ENCODE data around the gene GPR45.

The GPR45 gene

DNA sequence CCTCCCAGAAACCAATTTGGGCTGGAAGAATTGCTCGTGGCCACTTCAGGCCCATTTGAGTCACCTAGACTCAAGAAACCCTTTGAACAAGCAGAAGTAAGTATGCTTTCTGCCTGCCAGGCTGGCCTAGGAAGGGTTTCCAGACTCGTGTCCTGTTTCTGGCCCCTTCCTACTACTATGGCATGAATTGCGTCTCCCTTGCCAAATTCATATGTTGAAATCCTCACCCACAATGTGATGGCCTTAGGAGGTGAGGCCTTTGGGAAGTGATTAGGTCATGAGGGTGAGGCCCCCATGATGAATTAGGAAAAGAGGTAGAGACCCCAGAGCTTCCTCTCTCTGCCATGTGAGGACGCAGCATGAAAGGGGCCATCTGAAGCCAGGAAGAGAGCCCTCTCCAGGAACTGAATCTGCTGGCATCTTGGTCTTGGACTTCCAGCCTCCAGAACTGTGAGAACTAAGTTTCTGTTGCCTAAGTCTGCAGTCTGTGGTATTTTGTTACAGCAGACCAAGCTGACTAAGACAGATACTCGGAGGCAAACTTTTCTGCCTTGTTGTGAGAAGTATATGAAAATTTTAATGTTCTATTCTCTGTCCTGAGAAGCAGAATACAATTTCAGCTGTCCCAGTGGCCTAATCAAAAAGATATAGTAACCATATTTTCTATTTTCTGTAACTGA lies 13.1 kb downstream of the GPR45 start:
- no peak for DNase-seq

DNA sequence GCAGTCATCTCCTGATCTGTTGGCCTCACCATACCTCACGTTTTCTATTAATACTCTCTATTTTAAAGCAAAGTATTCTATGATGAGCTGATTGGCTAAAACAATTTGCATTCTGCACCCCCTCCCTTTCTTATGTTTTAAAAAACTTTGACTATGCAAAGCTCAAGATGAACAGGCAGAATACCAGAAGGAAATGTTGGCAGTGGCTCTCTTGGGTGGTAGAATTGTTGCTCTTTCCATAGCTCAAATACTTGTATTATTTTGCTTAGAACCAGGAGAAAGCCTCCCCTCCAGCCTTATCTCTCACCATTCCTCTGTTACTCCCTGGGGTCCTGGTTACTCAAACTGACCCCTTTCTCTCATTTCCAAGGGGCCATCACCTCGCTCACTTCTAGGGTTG lies 14.4 kb downstream of the GPR45 start:
- DNase-seq = no peak

DNA sequence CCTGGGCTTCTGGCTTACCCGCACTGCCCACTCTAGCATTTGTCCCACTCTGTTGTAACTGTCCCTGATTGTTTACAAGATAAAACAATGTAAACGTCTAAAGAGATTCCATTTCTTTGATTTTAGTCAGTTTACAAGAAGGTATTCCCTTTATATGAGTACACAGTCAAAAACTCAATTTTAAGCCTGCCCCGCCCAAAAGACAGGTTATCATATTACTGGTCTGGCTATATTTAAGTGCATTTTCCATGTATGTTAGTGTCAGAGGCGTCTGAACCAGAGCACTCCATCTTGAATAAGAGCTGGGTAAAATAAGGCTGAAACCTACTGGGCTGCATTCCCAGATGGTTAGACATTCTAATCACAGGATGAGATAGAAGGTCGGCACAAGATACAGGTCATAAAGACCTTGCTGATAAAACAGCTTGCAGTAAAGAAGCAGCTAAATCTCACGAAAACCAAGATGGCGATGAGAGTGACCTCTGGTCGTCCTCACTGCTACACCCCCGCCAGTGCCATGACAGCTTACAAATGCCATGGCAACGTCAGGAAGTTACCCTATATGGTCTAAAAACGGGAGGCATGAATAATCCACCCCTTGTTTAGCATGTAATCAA lies 15.0 kb downstream of the GPR45 start:
- no peak for DNase-seq

DNA sequence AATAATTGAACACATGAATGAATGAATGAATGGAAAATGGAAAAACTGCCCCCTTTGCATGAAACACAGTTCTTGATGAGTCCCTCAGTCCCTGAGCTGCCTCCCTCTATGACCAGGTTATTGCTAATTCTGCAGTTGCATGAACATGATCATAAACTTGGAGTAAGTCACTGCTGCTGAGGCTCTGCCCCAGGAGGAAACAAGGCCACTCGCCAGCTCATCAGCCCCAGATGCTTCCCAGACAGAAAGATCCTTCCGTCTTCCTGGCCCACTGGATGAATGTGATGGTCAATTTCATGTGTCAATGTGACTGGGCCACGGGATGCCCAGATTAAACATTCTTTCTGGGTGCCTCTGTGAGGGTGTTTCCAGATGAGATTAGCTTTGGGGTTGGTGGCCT lies 16.4 kb downstream of the GPR45 start:
- DNase-seq = no peak

DNA sequence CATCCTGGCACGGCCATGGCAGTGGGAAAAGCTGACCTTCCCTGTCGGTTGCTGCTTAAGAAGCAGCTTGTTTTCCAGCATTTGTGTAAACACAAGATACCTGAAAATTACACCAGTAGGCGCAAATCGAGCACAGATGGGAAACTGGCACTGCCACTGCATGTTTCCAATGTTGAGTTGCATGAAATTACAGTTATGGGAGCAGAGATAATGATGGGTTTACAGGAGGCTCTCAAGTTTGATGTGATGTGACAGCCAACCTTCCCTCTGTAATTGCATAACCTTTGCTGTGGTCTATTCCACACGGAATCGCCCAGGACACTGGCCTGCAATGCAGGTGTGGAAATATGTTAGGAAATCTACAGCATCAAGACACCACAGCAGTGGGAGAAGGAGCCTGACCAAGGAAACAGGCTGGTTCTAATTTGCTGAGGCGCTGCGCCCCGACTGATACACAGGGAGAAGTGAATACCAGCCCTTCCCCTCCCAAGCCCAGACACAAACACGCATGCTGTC lies 17.4 kb downstream of the GPR45 start:
- DNase-seq = no peak

DNA sequence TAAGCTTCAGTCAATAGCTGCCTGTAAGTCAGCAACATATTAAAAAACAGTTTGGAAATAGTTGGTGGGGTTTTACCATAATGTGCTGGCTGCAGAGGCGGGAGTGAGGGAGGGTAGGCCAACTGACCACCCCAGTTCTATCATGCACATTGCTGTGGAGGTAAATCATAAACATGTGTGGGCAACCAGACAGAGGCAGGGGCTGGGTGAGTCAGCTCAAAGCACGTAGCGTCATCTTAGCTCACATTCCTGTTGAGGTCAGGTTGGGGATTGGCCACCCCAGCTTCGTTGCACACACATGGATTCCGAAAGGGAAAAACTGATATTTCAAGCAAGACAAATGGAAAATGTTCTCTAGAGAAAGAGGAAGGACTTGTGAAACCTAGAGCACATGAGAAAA lies 19.5 kb downstream of the GPR45 start:
- DNase-seq = no peak

DNA sequence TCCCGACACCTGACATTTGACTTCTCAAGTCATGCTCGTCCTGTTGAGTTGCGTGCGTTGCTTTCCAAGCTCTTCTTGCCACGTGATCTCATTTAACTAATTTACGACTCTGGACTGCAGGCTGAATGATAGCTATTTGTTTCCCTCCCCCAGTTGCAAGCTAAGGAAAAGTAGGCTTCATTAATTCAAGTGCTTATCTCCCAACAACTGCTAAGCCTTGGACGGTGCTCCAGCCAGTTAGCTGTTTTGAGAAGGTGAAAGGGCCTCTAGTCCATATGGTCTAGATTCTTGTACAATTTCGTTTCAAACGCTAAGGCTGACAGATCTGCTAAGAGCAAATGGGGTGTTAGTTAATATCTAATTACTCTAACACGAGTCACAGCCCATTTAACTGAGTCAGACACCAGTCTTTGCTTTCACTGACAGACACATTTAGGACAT lies 21.1 kb downstream of the GPR45 start:
- no peak for DNase-seq

DNA sequence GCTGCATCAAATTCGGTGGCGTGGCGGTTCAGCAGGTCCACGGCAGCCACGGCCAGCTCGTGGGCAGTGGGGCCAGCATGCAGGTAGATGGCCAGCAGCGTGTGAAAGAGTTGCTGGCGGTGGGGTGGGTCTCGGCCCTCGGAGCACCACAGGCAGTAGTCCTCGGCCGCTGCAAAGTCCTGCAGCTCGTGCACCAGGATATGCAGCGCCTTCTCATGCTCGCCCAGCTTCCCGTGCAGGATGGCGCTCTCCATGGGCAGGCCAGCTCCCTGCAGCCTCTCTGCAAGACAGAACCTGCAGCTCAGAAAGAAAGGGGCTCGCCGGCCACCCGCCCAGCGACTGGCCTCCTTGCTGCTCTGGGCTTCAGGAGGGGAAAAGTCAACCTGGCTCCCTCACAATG lies 27.9 kb downstream of the GPR45 start:
- no peak for DNase-seq

DNA sequence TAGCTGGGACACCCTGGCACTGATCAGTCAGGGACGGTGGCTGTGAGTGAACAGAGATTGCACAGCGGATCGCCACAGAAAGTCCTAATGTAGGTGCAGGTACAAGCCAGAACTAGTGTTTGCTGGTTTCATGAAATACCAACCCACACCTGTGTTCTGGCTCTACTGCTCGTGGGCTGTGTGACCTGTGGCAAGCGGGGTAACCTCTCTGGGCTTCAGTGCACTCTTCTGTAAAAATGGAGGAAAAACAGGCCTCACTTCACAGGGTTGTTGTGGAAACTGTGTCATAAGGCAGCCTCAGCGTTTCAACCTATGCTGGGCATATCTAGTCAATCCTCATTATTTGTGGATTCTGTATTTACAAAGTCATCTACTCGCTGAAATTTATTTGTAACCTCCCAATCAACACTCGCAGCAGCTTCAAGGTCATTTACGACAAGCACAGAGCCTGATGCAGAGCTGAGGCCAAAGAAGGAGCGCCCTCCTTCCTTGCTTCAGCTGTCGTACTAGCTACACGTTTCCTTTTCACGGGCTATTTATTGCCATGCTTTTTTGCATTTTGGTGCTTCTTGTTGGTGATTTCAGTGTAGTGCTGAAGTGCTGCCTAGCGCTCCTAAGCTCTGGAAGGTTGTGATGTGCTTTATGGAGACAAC lies 30.0 kb downstream of the GPR45 start:
- no peak for DNase-seq

DNA sequence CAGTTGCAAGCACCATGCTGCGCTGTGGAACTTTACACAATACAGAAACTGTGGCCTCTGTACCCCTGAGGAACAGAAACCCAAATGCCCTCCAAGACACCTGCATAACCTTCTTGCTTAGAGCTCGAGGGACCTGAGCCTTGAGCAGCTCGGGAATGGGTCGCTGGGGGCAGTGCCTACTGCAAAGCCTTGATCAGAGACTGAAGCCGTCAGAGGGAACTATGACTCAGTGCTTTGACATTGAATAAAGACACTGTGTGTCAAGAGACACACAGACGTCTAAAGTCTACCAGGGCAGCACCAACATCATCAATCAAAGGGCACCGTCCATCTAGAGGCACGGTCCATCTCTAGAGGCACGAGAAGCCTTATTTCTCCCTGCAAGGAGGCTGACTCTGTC lies 30.6 kb downstream of the GPR45 start:
- DNase-seq = no peak

DNA sequence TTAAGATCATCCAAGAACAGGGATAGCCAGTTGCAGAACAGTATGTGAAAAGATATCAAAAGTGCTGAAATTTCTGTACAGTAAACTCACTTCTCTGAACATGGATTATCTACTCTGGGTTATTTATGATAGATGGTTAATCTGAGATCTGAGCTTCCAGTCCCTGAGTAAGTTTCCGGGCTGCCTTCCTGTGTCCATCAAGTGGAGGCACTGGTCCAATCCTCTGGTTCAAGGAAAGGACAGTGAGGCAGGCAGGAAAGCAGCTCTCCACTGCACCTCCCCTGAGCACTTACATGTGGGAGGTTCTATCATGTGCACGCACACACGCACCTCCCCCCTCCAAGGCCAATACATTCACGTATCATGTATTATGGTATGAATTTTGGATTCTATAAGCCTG lies 32.5 kb downstream of the GPR45 start:
- no peak for DNase-seq

DNA sequence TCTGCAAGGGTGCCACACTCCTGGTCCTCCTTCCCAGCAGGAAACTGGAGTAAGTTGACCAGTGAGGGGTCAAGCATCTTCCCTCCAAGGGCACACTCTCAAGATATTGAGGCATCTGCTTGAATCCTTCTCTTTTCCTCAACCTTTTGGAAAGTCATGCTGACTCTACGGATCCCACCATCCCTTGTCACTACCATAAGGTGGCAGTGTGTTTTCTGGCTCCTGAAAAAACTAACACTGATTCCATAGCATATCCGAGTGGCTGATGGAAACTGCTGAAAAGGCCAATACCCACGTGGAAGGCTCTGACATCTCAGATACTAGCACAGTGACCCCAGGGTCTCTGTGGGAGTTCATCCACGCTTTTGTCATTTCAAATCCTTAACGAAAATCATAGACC lies 37.1 kb downstream of the GPR45 start:
- DNase-seq = no peak

DNA sequence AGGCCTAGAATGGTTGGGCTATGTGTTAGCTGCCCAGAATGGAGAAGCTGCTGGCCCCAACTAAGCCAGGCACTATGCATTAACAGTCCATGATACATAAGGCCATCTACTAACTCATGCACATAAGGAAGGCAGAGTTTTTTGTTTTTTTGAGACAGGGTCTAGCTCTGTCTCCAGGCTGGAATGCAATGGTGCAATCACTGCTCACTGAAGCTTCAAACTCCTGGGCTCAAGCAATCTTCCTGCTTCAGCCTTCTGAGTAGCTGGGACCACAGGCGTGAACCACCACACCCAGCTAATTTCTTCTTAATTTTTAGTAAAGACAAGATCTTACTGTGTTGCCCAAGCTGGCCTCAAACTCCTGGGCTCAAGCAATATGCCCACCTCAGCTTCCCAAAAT lies 37.6 kb downstream of the GPR45 start:
- no peak for DNase-seq

DNA sequence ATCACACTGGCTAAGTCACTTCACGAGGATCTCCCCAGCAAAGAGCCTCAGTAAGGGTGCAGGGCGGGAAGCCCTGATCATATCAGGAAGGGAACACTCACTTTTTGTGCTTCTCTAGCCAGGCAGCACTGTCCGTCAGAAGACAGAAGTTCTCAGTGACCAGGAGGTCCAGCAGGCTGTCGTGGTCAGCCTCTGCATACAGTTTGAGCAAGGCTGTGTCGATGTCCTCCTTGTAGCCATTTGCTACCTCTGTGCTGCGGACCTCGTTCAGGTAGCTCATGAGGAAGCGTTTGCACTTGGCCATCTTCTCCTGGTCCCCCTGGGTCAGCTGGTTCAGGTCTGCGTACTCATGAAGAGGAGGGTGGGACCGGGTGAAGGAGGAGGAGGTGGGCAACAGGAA lies 38.7 kb downstream of the GPR45 start:
- no peak for DNase-seq

DNA sequence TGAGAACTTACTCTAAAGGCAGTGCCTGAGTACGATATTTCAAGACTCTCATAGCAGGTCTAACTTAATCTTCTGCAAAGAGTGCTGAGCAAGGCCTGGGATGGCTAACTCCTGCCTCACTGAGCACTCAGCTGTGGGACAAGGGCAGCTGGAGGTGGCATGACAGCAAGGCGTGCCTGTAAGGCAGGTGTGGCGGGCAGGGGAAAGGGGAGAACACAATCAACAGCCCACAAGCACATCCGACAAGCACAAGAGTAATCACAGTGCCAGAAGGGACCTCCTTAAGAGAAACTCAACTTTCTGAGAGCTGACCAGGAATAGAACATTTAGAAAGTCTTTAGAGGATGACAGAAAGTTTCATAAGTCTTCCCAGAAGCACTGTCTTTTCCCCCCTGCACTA lies 42.0 kb downstream of the GPR45 start:
- no peak for DNase-seq

DNA sequence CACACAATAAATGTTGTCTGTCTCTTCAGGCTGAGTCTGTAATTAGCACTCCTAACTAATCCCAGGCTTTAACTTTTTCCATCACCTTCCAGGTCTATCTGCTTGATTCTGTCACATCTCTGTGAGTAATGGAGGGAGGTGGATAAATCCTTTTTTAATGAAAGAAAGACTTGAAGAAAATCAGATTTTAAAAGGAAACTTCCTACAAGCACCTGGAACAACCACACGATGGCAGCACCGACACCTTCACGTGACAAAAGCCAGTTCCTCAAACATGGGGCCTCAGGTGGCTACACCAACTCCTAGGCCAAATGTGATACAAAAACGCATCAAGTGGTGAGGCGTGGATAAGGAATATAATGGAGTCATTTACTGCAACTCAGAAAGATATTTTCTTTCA lies 46.1 kb downstream of the GPR45 start:
- no peak for DNase-seq

DNA sequence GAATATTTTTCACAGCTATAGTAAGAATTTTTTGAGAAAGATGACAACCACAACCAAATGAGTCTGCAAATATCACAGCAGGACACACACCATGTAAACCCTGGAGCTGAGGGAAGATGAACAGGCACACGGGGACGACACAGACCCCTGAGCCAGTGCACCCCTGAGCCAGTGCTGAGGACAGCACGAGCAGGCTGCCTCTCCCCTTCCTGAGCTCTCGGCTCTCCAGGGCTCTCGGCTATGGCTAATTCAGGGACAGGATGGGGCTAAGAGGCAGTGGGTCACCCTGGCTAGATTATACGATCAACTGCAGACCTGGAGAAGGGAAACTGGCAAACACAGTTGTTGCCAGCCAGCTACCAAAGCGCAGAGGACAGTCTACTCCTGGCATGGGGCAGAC lies 46.6 kb downstream of the GPR45 start:
- DNase-seq = no peak

DNA sequence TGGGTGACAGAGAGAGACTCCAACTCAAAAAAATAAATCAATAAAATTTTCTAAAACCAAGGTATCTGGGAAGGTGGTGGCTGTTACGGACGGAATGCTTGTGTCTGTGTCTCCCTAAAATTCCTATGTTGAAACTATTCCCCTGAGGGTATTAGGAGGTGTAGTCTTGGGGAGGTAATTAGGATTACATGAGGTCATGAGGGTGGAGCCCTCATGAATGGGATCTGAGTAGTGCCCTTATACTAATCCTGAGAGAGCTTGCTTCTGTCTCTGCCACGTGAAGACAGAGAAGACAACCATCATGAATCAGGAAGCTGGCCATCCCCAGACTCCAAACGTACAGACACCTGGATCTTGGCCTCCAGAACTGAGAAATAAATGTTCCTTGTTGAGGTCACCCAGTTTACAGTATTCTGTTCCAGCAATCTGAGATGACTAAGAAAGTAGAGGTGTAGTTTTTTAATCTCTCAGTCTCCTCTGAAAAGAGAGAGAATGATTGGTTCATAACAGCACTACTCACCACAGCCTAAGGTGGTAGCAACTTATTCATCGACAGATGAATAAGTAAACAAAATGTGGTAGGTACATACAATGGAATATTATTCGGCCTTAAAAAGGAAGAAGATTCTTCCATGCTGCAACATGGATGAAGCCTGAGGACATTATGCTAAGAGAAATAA lies 49.6 kb downstream of the GPR45 start:
- no peak for DNase-seq

DNA sequence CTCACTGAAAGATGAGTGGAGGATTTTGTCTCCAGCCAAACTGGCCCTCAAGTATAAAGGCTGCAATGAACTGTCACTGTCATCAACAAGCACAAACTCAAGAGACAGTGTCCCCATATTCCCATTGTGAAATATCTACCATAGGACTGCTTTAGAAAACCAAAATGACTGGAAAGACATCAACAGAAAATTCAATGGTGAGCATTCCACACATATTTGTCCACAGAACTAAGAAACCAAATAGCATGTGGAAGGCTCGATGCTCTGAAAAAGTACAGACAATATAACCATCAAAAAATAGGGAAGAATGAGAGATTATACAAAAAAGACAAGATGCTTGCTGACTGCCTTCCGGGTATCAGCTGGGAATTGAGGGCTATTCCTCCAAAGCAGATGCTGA lies 50.4 kb downstream of the GPR45 start:
- DNase-seq = no peak

All from NCI-H1930 (cell line).